ENCODE data around the gene FOXP1.

GRCh38 chr3:71047616-71048531, 535.7 kb downstream of the FOXP1 start:
- TF ChIP-seq RAD21 (conservative IDR thresholded peaks at IDR 0.05), result no peak
- TF ChIP-seq, protein P1, sequence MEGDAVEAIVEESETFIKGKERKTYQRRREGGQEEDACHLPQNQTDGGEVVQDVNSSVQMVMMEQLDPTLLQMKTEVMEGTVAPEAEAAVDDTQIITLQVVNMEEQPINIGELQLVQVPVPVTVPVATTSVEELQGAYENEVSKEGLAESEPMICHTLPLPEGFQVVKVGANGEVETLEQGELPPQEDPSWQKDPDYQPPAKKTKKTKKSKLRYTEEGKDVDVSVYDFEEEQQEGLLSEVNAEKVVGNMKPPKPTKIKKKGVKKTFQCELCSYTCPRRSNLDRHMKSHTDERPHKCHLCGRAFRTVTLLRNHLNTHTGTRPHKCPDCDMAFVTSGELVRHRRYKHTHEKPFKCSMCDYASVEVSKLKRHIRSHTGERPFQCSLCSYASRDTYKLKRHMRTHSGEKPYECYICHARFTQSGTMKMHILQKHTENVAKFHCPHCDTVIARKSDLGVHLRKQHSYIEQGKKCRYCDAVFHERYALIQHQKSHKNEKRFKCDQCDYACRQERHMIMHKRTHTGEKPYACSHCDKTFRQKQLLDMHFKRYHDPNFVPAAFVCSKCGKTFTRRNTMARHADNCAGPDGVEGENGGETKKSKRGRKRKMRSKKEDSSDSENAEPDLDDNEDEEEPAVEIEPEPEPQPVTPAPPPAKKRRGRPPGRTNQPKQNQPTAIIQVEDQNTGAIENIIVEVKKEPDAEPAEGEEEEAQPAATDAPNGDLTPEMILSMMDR (IDR thresholded peaks at IDR 0.05; ENCODE audit: poor library complexity, severe bottlenecking), result no peak
- TF ChIP-seq TAF1 (IDR thresholded peaks at IDR 0.05; ENCODE audit: low read depth), result no peak
- TF ChIP-seq EP300 (conservative IDR thresholded peaks at IDR 0.05; ENCODE audit: poor library complexity, severe bottlenecking), result no peak
- no peak for TF ChIP-seq SMC3 (conservative IDR thresholded peaks at IDR 0.05; ENCODE audit: poor library complexity)
- no peak for TF ChIP-seq POLR2AphosphoS5 (IDR thresholded peaks at IDR 0.05)
- TF ChIP-seq EZH2 (IDR thresholded peaks at IDR 0.05; ENCODE audit: borderline replicate concordance, insufficient read depth, low read length, poor library complexity, severe bottlenecking), result no peak
- TF ChIP-seq REST (IDR thresholded peaks at IDR 0.05; ENCODE audit: borderline replicate concordance), result no peak
- TF ChIP-seq MXI1 (conservative IDR thresholded peaks at IDR 0.05; ENCODE audit: poor library complexity, severe bottlenecking), result no peak
